PFSK-1 (cell line): ENCODE measurements around the gene TMEM243.

Experiments
- POLR2AphosphoS5 ChIP-seq: IDR thresholded peaks from 2 replicates; pipeline ENCODE4 v1.6.1; 2012; ENCODE audit warnings: low read depth, mild to moderate bottlenecking, control low read depth, low read length, moderate library complexity
- SIN3A ChIP-seq: IDR thresholded peaks from 2 replicates; pipeline ENCODE4 v1.6.1; 2012; ENCODE audit warnings: mild to moderate bottlenecking, low read length, moderate library complexity, borderline replicate concordance; ENCODE audit not compliant: insufficient read depth
- TAF1 ChIP-seq: IDR thresholded peaks from 2 replicates; pipeline ENCODE4 v1.6.1; 2012; ENCODE audit warnings: low read length, control low read depth, borderline replicate concordance; ENCODE audit not compliant: insufficient read depth

DNA sequence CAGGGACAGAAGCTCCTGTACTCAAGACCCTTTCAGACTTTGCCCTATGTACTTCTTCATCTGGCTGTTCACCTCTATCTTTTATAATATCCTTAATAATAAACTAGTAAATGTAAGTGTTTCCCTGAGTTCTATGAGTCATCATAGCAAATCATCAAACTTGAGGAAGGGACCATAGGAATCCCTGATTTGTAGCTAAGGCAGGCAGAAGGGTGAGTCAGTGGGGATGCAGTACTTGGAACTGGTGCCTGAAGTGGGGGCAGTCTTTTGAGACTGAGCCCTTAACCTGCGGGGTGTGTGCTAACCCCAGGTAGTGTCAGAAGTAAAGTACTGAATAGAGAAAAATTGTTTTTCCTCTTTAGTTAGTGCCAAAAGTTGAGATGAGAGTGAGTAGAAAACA lies 6.2 kb upstream of the TMEM243 start:
- no peak for TF ChIP-seq POLR2AphosphoS5
- no peak for TF ChIP-seq TAF1
- TF ChIP-seq SIN3A: no peak
